Measurements from ENCODE around the gene RETREG3. TPM values are rescaled to one million over a fixed set of nuclear protein-coding genes. Genes with fewer than 3 reads are reported as not detected.

Gene RETREG3
- total RNA-seq, 8 experiments from 2014 or later: 27.1 to 40.2 (median 32.8) TPM

GRCh38 chr17:42577532-42578281 lies 31.5 kb downstream of the RETREG3 start, which contains the start of gene PSMC3IP:
Gene PSMC3IP, minus strand, starts transcription at chr17:42577729. Its CDS starts 43 bp downstream, at chr17:42577686.
- peak within 1 kb of the TSS in 1 of 2 donors; percentile 11 for H3K27ac ChIP-seq

DNA sequence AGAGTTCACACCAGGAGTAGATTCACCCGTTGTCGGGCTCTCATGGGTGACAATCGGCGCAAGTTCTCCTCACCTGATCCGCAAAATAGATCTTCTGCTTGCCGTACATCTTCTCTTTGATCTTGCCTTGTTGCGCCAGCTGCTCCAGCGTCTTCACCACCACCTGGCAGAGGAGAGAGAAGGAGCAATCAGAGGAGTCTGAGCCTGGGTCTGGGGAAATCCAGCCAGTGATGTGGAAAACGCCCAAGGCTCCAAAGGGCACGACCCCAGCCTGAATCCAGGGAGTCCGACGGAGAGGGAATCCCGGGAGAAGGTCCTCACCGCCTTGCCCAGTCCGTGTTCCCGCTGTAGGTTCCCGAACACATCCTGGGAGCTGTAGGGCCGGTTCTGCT lies 32.0 kb downstream of the RETREG3 start:
- in situ Hi-C loops (cut with MboI; ENCODE audit: low pct_unique_long_range_greater_than_20kb in 2 of 9, low sequenced_read_pairs in 9 of 9, unreplicated experiment in 9 of 9): loop anchor here in 1 of 9 experiments (25.0 kb wide), 1 partner anchor 90 kb away; no protein-coding TSS in a partner anchor
- H3K4me3 ChIP-seq: peak overlapping the region; percentile 58 to 74 (median 65)
- ATAC-seq (replicated peaks in 6 of 8): peak in 3 of 8 experiments; percentile 15 to 49 (median 18)
- 0 to 13% (median 0%) methylated on average over 2 to 6 of the region's 18 CpGs; no CpG with 5 or more reads in 5 of the 10 experiments for WGBS, 10 experiments
- peaks cover 7 to 8% of the 10 kb centered on the region in 2 donors for H3K4me1 ChIP-seq (replicated peaks in 1 of 2)
- H3K27ac ChIP-seq: peak overlapping the region in 1 of 2 donors; percentile 9

More at GRCh38 chr17:42577532-42578281, 31.5 kb downstream of the RETREG3 start, which contains the start of gene PSMC3IP:
- peak within 1 kb of the TSS; percentile 58 to 74 (median 65) for H3K4me3 ChIP-seq
- WGBS, 10 experiments: 0 to 5% (median 0%) methylated on average over 1 to 8 of the region's 52 CpGs; no CpG with 5 or more reads in 1 of the 10 experiments
- in situ Hi-C loops (cut with MboI; ENCODE audit: low pct_unique_long_range_greater_than_20kb in 2 of 9, low sequenced_read_pairs in 9 of 9, unreplicated experiment in 9 of 9): loop anchor here in 1 of 9 experiments (25.0 kb wide), 1 partner anchor 90 kb away; no protein-coding TSS in a partner anchor
- ATAC-seq (replicated peaks in 6 of 8): peak; percentile 88 to 93 (median 90)
- H3K4me1 ChIP-seq (replicated peaks in 1 of 2): peaks cover 7 to 8% of the 10 kb centered on the region in 2 donors

DNA sequence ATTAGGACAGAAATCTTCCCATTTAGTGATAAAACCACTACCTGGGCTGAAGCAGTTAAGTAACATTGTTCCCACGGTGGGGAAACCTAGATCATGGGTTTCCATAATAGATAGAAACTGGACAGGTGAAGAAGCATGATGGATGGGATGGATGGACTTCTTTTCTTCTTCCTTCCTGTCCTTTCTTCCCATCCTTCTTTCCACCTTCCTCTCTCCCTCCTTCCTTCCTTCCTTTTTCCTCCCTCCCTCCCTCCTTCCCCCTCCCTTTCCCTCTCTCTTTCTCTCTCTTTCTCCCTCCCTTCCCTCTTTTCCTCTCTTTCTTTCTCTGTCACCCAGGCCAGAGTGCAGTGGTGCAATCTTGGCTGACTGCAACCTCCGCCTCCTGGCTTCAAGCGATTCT lies 34.7 kb downstream of the RETREG3 start:
- H3K4me3 ChIP-seq: no peak overlapping the region
- 70 to 100% (median 90%) methylated on average over 1 to 3 of the region's 3 CpGs; no CpG with 5 or more reads in 3 of the 10 experiments for WGBS, 10 experiments
- in situ Hi-C loops (cut with MboI; ENCODE audit: low pct_unique_long_range_greater_than_20kb in 2 of 9, low sequenced_read_pairs in 9 of 9, unreplicated experiment in 9 of 9): no loop called here
- no peak for ATAC-seq (replicated peaks in 6 of 8)
- peaks cover 7 to 8% of the 10 kb centered on the region in 2 donors for H3K4me1 ChIP-seq (replicated peaks in 1 of 2)
- no peak overlapping the region for H3K27ac ChIP-seq

DNA sequence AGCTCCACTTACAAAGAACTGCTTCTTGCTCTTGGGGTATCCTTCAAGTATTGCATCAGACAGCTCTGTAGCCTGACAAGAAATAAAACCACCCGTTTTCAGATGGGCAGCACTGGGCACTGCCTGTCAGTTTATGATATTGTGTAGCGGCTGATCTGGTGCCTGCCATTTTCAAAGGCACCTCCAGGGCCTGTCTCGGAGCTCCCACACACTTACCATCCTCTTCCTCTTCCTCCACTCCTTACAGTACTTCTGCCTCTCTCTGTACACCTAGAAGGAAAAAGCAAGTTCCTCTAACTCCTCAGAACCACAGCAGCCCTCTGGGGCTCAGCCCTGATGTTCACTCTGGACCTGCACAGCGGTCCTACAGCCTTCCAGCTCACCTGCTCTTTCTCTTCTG lies 36.1 kb downstream of the RETREG3 start:
- H3K4me1 ChIP-seq (replicated peaks in 1 of 2): peaks cover 6 to 8% of the 10 kb centered on the region in 2 donors
- in situ Hi-C loops (cut with MboI; ENCODE audit: low pct_unique_long_range_greater_than_20kb in 2 of 9, low sequenced_read_pairs in 9 of 9, unreplicated experiment in 9 of 9): no loop called here
- 50 to 100% (median 92%) methylated on average over 1 to 3 of the region's 4 CpGs; no CpG with 5 or more reads in 5 of the 10 experiments for WGBS, 10 experiments
- no peak overlapping the region for H3K4me3 ChIP-seq
- ATAC-seq (replicated peaks in 6 of 8): no peak
- no peak overlapping the region for H3K27ac ChIP-seq

DNA sequence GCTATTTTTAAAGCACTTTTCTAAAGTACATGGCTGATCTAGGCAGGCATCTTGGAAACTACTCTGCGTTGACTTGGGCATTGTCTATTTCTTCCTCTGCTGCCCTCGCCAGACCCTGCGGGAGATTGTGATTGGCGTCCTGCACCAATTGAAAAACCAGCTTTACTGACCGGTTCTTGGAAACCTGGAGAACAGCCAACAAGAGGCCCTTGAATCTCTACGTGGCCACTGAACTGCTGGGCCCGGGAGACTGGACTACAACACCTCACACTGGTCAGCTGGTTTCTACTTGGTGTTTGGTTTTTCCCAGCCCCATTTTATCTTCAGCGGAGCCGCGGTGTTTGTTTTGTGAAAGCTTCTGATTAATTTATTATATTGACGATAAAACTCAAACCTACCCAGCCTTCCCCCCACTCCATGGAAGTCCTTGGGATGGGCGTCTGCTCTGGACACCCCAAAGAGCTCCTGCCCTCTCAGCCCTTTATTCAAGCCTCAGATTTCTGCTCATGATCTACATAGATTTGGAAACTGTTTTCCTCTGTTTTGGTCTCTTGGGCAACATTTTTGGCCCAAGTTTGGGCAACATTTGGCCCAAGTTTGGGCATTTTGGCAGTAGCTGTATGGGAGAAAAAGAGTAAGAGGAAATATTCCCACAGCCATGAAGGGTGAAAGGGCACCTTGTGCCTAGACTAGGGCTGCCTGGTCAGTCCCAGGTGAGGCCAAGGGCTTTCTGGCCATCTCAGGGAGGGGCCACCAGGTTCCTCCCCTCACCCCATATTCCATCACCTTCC lies 37.5 kb downstream of the RETREG3 start:
- 83 to 100% (median 89%) methylated on average over 1 to 9 of the region's 12 CpGs; no CpG with 5 or more reads in 2 of the 10 experiments for WGBS, 10 experiments
- Histone ChIP-seq H3K4me1 (replicated peaks in 1 of 2) (peaks cover 8 to 10% of the 10 kb centered on the region in 2 donors), H3K27ac (no peak overlapping the region), H3K4me3 (no peak overlapping the region)
- in situ Hi-C loops (cut with MboI; ENCODE audit: low pct_unique_long_range_greater_than_20kb in 2 of 9, low sequenced_read_pairs in 9 of 9, unreplicated experiment in 9 of 9): no loop called here
- ATAC-seq (replicated peaks in 6 of 8): no peak

- WGBS, 10 experiments: 80 to 100% (median 93%) methylated on average over 1 to 6 of the region's 14 CpGs; no CpG with 5 or more reads in 6 of the 10 experiments
- ATAC-seq (replicated peaks in 6 of 8): no peak
- H3K4me3 ChIP-seq: peak overlapping the region in 1 of 5 donors; percentile 81
- peaks cover 13 to 17% of the 10 kb centered on the region in 2 donors for H3K4me1 ChIP-seq (replicated peaks in 1 of 2)
- H3K27ac ChIP-seq: no peak overlapping the region
- in situ Hi-C loops (cut with MboI; ENCODE audit: low pct_unique_long_range_greater_than_20kb in 2 of 9, low sequenced_read_pairs in 9 of 9, unreplicated experiment in 9 of 9): no loop called here
Measured at GRCh38 chr17:42568341-42569111, 40.6 kb downstream of the RETREG3 start.

DNA sequence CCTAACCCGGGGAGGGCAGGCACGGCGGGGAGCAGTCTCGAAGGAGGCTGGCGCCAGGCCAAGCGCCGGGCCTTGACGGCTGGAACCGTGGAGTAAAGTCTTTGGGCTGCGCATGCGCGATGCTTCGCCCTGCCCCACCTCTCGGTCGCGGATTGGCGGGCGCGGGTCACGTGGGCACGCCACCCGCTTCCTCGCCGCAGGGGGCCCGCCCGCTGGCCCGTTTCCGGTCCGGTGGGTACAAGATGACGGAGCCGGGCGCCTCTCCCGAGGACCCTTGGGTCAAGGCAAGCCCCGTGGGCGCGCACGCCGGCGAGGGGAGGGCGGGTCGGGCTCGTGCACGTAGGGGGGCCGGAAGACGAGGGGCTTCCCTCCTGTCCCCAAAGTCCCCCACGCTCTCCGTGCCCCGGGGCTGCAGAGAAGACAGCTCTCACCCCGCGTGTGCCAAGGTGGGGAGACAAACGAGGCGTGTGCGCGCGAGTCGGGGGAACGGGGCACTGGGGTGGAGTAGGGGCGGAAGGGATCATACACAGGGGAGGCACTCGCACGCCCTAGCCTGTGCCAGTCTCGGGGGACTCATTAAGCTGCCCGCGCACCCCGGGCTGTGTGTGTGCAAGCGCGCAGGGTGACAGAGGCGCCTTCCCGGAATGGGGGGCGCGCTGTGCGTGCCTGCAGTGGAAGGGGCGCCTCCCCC lies 42.1 kb downstream of the RETREG3 start, which contains the start of gene MLX:
Gene MLX (plus strand): TSS at position 218 of the 691 bp plus-strand sequence. CDS start 25 bp downstream, at position 243.
- H3K4me1 ChIP-seq (replicated peaks in 1 of 2): peaks cover 19 to 20% of the 10 kb centered on the region in 2 donors
- peak; percentile 56 to 84 (median 79) for ATAC-seq (replicated peaks in 6 of 8)
- peak within 1 kb of the TSS; percentile 61 to 98 (median 81) for H3K4me3 ChIP-seq
- in situ Hi-C loops (cut with MboI; ENCODE audit: low pct_unique_long_range_greater_than_20kb in 2 of 9, low sequenced_read_pairs in 9 of 9, unreplicated experiment in 9 of 9): no loop called here
- peak within 1 kb of the TSS; percentile 91 to 95 for H3K27ac ChIP-seq
- WGBS, 10 experiments: 0% methylated on average over 3 of the region's 72 CpGs; no CpG with 5 or more reads in 9 of the 10 experiments

GRCh38 chr17:42566215-42566882 lies 42.8 kb downstream of the RETREG3 start:
- peak overlapping the region; percentile 91 to 95 for H3K27ac ChIP-seq
- no peak for ATAC-seq (replicated peaks in 6 of 8)
- H3K4me1 ChIP-seq (replicated peaks in 1 of 2): peaks cover 19 to 20% of the 10 kb centered on the region in 2 donors
- H3K4me3 ChIP-seq: peak overlapping the region; percentile 61 to 98 (median 81)
- 47 to 100% (median 100%) methylated on average over 1 to 11 of the region's 28 CpGs; no CpG with 5 or more reads in 3 of the 10 experiments for WGBS, 10 experiments
- in situ Hi-C loops (cut with MboI; ENCODE audit: low pct_unique_long_range_greater_than_20kb in 2 of 9, low sequenced_read_pairs in 9 of 9, unreplicated experiment in 9 of 9): no loop called here

DNA sequence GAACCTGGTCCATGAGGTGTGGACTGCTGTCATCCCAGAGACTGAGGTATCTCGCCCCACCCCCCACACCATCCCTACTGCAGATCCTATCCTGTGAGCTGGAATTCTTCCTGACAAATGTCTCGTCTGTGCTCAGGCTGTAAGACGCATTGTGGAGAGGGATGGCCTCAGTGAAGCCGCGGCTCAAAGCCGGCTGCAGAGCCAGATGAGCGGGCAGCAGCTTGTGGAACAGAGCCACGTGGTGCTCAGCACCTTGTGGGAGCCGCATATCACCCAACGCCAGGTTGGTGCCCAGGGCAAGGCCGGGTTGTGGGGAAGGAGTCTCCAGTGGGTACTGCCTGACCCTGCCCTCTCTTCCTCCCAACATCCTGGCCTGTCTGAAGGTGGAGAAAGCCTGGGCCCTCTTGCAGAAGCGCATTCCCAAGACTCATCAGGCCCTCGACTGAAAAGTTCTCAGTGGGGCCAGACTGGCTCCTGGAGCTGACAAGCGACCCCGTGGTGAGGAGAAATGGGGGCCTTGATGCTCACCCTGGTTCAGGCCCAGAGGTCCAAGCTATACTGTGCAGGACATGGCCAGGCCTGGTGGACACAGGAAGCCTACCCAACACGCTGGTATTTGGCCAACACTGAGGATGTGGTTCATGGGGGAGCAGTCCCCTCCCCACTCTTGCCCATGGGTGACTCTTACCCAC lies 43.5 kb downstream of the RETREG3 start:
- H3K27ac ChIP-seq: peak overlapping the region in 1 of 2 donors; percentile 95
- in situ Hi-C loops (cut with MboI; ENCODE audit: low pct_unique_long_range_greater_than_20kb in 2 of 9, low sequenced_read_pairs in 9 of 9, unreplicated experiment in 9 of 9): no loop called here
- H3K4me3 ChIP-seq: no peak overlapping the region
- 80 to 100% (median 83%) methylated on average over 1 to 13 of the region's 16 CpGs; no CpG with 5 or more reads in 7 of the 10 experiments for WGBS, 10 experiments
- H3K4me1 ChIP-seq (replicated peaks in 1 of 2): peaks cover 19 to 20% of the 10 kb centered on the region in 2 donors
- no peak for ATAC-seq (replicated peaks in 6 of 8)

- ATAC-seq (replicated peaks in 6 of 8): no peak
- in situ Hi-C loops (cut with MboI; ENCODE audit: low pct_unique_long_range_greater_than_20kb in 2 of 9, low sequenced_read_pairs in 9 of 9, unreplicated experiment in 9 of 9): no loop called here
- no peak overlapping the region for H3K27ac ChIP-seq
- WGBS, 10 experiments: 83 to 100% (median 94%) methylated on average over 1 to 7 of the region's 15 CpGs; no CpG with 5 or more reads in 3 of the 10 experiments
- H3K4me1 ChIP-seq (replicated peaks in 1 of 2): peaks cover 19 to 20% of the 10 kb centered on the region in 2 donors
- H3K4me3 ChIP-seq: no peak overlapping the region
Measured at GRCh38 chr17:42564815-42565522, 44.2 kb downstream of the RETREG3 start.
